HEK293 (cell line): ENCODE measurements around the gene LMTK3.

Experiments
- CTCF ChIA-PET: fragments of 350-600 bp; formaldehyde crosslinking; extraction: SDS; loops from one replicate; lab custom pipeline; 2021; ENCODE audit warnings: antibody characterized with exemption; lab: Yijun Ruan, JAX
- POLR2A ChIA-PET: fragments of 300-600 bp; formaldehyde crosslinking; extraction: SDS; loops from one replicate; lab custom pipeline; 2020; ENCODE audit warnings: antibody characterized with exemption, inconsistent platforms; lab: Yijun Ruan, JAX
- H3K27ac ChIP-seq: fragments of 200-500 bp; sonication (Bioruptor generic); 2 replicates; pipeline ENCODE4 v1.5.1; 2014; ENCODE audit warnings: low read depth, low read length, control low read depth, inconsistent platforms; ENCODE audit errors: extremely low read depth
- H3K36me3 ChIP-seq, 2 experiments: fragments of 200-500 bp in 1 of 2; sonication (Bioruptor generic) in 1 of 2; 1 replicate in 1 of 2; 2 replicates in 1 of 2; pipeline ENCODE4 v1.5.1; 2014 to 2017; ENCODE audit warnings: inconsistent platforms in 2 of 2, low read length in 2 of 2; ENCODE audit not compliant: control insufficient read depth in 2 of 2, insufficient read depth in 1 of 2
- H3K4me1 ChIP-seq: fragments of 200-500 bp; sonication (Bioruptor generic); 2 replicates; pipeline ENCODE4 v1.5.1; 2014; ENCODE audit warnings: mild to moderate bottlenecking, low read length, inconsistent platforms; ENCODE audit not compliant: control insufficient read depth, insufficient read depth
- H3K4me3 ChIP-seq: 2 replicates; pipeline ENCODE4 v1.5.1; 2011; ENCODE audit warnings: low read depth, mild to moderate bottlenecking, control low read depth, low read length, moderate library complexity
- H3K9me3 ChIP-seq: fragments of 200-500 bp; sonication (Bioruptor generic); 2 replicates; pipeline ENCODE4 v1.5.1; 2014; ENCODE audit warnings: low read depth, low read length, inconsistent platforms; ENCODE audit not compliant: control insufficient read depth, insufficient read depth
- BCL6B ChIP-seq: fragments of 450-650 bp; formaldehyde crosslinking; IDR thresholded peaks from 2 replicates; pipeline ENCODE4 v1.5.1; 2017; ENCODE audit warnings: missing biosample characterization, missing genetic modification characterization
- CTCF ChIP-seq: fragments of 450-650 bp; formaldehyde crosslinking; IDR thresholded peaks from 2 replicates; pipeline ENCODE4 v1.5.1; 2016; ENCODE audit warnings: missing biosample characterization, missing genetic modification characterization
- ZFHX2 ChIP-seq: fragments of 450-650 bp; formaldehyde crosslinking; conservative IDR thresholded peaks from 2 replicates; pipeline ENCODE4 v1.5.1; 2016; ENCODE audit warnings: missing biosample characterization, missing genetic modification characterization
- ZNF16 ChIP-seq: fragments of 450-650 bp; formaldehyde crosslinking; IDR thresholded peaks from 2 replicates; pipeline ENCODE4 v1.5.1; 2016; ENCODE audit warnings: low read depth, missing biosample characterization, missing genetic modification characterization
- ZNF18 ChIP-seq: fragments of 450-650 bp; formaldehyde crosslinking; IDR thresholded peaks from 2 replicates; pipeline ENCODE4 v1.5.1; 2016; ENCODE audit warnings: missing biosample characterization, missing genetic modification characterization
- ZNF2 ChIP-seq: fragments of 450-650 bp; formaldehyde crosslinking; IDR thresholded peaks from 2 replicates; pipeline ENCODE4 v1.5.1; 2016; ENCODE audit warnings: missing biosample characterization, missing genetic modification characterization
- ZNF24 ChIP-seq: fragments of 450-650 bp; formaldehyde crosslinking; IDR thresholded peaks from 2 replicates; pipeline ENCODE4 v1.5.1; 2016; ENCODE audit warnings: missing biosample characterization, missing genetic modification characterization
- ZNF37A ChIP-seq: fragments of 450-650 bp; IDR thresholded peaks from 2 replicates; pipeline ENCODE4 v1.5.1; 2018; ENCODE audit warnings: missing biosample characterization, missing genetic modification characterization
- ZNF48 ChIP-seq: fragments of 450-650 bp; formaldehyde crosslinking; IDR thresholded peaks from 2 replicates; pipeline ENCODE4 v1.5.1; 2016; ENCODE audit warnings: missing biosample characterization, missing genetic modification characterization
- ZNF501 ChIP-seq: fragments of 450-650 bp; formaldehyde crosslinking; IDR thresholded peaks from 2 replicates; pipeline ENCODE4 v1.5.1; 2016; ENCODE audit warnings: missing biosample characterization, missing genetic modification characterization
- ZNF596 ChIP-seq: fragments of 450-650 bp; IDR thresholded peaks from 2 replicates; pipeline ENCODE4 v1.5.0; 2018; ENCODE audit warnings: missing biosample characterization, mild to moderate bottlenecking, missing genetic modification characterization, moderate library complexity
- ZNF621 ChIP-seq: fragments of 450-650 bp; formaldehyde crosslinking; IDR thresholded peaks from 2 replicates; pipeline ENCODE4 v1.5.1; 2017; ENCODE audit warnings: missing biosample characterization, missing genetic modification characterization
- ZNF664 ChIP-seq: fragments of 450-650 bp; formaldehyde crosslinking; IDR thresholded peaks from 2 replicates; pipeline ENCODE4 v1.5.1; 2016; ENCODE audit warnings: missing biosample characterization, missing genetic modification characterization
- ZNF768 ChIP-seq: fragments of 450-650 bp; formaldehyde crosslinking; IDR thresholded peaks from 2 replicates; pipeline ENCODE4 v1.5.1; 2018; ENCODE audit warnings: missing biosample characterization, mild to moderate bottlenecking, missing genetic modification characterization
- ZNF777 ChIP-seq: fragments of 450-650 bp; formaldehyde crosslinking; IDR thresholded peaks from 2 replicates; pipeline ENCODE4 v1.5.1; 2017; ENCODE audit warnings: missing biosample characterization, missing genetic modification characterization, borderline replicate concordance
- ZNF792 ChIP-seq: fragments of 450-650 bp; formaldehyde crosslinking; IDR thresholded peaks from 2 replicates; pipeline ENCODE4 v1.5.1; 2016; ENCODE audit warnings: missing biosample characterization, missing genetic modification characterization
- ZNF843 ChIP-seq: fragments of 450-650 bp; formaldehyde crosslinking; IDR thresholded peaks from 2 replicates; pipeline ENCODE4 v1.5.1; 2016; ENCODE audit warnings: missing biosample characterization, missing genetic modification characterization
- TF ChIP-seq, protein P1 (sequence below): fragments of 450-650 bp; formaldehyde crosslinking; IDR thresholded peaks from 2 replicates; pipeline ENCODE4 v1.5.1; 2016; ENCODE audit warnings: missing biosample characterization, missing genetic modification characterization
- TF ChIP-seq, protein P2 (sequence below): fragments of 450-650 bp; formaldehyde crosslinking; IDR thresholded peaks from 2 replicates; pipeline ENCODE4 v1.5.1; 2017; ENCODE audit warnings: missing biosample characterization, missing genetic modification characterization

Gene LMTK3

DNA sequence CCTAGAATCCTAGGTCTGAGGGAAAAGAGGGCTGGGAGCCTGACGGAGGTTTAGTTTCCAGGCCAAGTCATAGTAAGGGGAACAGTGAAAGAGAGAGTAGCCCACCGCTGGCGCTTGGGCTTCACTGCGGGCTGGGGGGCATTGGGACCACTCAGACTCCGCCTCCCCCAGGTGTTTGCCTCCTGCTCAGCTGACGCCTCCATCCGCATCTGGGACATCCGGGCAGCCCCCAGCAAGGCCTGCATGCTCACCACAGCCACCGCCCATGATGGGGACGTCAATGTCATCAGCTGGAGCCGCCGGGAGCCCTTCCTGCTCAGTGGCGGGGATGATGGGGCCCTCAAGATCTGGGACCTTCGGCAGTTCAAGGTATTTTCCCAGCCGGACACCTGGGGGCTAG is 60.8 kb downstream of the LMTK3 start:
- peaks cover 66 to 88% of the 10 kb centered on the region in 2 experiments for H3K36me3 ChIP-seq
- ChIA-PET POLR2A (interaction anchor here (0.7 to 1.3 kb wide), 5 partner anchors 12 to 88 kb away, joined by 3 to 4 read pairs (median 3); partner anchors contain the start of genes SYNGR4 and TMEM143), CTCF (interaction anchor here (0.6 kb wide), 1 partner anchor 232 kb away, joined by 3 read pairs; no protein-coding TSS in a partner anchor)
- no peaks in the 10 kb centered on the region for H3K9me3 ChIP-seq
- H3K4me3 ChIP-seq = no peak overlapping the region
- no peaks in the 10 kb centered on the region; the same call in 1 of the 2 replicates for H3K4me1 ChIP-seq
- no peak overlapping the region for H3K27ac ChIP-seq
- TF ChIP-seq ZNF621 (tag by site-specific recombination) (no peak), ZNF37A (tag by site-specific recombination) (no peak), ZNF24 (no peak), ZNF843 (tag by site-specific recombination) (no peak), ZNF501 (tag by site-specific recombination) (no peak), ZNF777 (tag by site-specific recombination) (no peak), ZNF792 (tag by site-specific recombination) (no peak), ZNF48 (tag by site-specific recombination) (no peak), ZNF768 (tag by site-specific recombination) (no peak), ZNF18 (tag by site-specific recombination) (no peak), ZNF2 (tag by site-specific recombination) (no peak), ZFHX2 (tag by site-specific recombination) (no peak), ZNF596 (tag by site-specific recombination) (no peak), BCL6B (no peak), ZNF664 (tag by site-specific recombination) (no peak), ZNF16 (tag by site-specific recombination) (no peak), CTCF (tag by site-specific recombination) (no peak)
- TF ChIP-seq, protein P1, sequence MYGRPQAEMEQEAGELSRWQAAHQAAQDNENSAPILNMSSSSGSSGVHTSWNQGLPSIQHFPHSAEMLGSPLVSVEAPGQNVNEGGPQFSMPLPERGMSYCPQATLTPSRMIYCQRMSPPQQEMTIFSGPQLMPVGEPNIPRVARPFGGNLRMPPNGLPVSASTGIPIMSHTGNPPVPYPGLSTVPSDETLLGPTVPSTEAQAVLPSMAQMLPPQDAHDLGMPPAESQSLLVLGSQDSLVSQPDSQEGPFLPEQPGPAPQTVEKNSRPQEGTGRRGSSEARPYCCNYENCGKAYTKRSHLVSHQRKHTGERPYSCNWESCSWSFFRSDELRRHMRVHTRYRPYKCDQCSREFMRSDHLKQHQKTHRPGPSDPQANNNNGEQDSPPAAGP (tag by site-specific recombination) = no peak
- TF ChIP-seq, protein P2, sequence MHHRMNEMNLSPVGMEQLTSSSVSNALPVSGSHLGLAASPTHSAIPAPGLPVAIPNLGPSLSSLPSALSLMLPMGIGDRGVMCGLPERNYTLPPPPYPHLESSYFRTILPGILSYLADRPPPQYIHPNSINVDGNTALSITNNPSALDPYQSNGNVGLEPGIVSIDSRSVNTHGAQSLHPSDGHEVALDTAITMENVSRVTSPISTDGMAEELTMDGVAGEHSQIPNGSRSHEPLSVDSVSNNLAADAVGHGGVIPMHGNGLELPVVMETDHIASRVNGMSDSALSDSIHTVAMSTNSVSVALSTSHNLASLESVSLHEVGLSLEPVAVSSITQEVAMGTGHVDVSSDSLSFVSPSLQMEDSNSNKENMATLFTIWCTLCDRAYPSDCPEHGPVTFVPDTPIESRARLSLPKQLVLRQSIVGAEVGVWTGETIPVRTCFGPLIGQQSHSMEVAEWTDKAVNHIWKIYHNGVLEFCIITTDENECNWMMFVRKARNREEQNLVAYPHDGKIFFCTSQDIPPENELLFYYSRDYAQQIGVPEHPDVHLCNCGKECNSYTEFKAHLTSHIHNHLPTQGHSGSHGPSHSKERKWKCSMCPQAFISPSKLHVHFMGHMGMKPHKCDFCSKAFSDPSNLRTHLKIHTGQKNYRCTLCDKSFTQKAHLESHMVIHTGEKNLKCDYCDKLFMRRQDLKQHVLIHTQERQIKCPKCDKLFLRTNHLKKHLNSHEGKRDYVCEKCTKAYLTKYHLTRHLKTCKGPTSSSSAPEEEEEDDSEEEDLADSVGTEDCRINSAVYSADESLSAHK = no peak
